ENCODE data around the gene YEATS2.

Gene YEATS2

DNA sequence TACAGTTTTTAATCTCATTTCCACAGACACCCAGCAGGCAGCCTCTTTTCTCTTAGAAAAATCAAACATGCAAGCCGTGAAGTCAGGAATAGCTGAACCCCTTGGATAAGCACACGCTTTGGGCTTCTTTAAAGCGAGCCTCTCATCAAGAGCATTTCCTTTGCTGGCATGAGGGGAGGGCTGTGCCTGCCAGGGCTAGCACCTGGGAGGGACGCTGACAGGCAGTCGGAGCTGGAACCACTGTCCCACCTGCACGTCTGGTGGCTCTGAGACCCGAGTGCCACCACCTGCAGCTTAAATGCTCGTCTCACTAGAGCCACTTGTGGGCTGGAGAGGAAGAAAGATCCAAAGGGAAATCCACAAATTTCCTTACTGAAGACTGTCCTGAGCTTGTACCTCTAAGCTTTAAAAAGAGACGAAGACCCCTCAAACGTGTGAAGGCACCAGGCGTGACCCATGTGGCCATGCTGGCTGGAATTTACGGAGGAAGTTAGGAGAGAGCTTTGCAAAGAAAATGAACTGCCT lies 118.4 kb downstream of the YEATS2 start:
- DNase-seq, result no peak

DNA sequence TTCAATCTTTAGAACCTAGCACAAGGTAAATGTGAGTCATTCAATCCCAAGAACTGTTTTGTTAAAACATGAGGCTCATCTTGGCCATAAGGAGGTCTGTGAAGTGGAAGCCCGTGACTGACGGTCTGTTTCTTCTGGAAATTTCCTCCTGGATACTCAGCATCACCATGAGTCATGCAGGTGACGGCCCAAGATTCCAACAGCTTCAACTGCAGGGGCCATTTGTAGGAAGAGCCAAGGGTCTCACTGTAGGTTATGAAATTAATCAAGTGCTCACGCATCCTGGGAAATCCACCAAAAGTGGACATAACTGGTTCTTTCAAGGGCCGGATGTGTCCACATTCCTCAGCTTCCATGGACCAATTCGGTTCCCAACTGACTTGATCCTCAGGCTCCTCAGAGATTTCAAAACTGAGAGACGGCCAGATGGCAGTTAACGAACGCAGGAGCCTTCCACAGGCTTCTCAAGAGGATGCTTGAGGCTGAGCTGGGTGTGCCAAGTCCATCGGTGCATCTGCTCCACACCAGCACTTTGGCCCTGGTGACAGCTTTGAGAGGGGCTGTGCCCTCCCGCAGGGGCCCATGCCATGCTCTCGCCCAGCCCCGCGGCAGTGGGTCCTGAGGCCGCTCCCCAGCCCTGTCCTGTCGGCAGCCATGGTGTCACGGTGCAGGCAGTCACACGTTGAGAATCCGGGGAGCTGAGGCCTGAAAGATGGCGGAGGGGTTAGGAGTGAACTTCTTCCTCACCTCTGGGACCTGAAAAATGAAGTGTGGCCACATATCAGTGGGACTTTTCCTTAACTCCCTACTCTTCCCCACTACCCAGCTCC lies 119.3 kb downstream of the YEATS2 start:
- no peak for DNase-seq

DNA sequence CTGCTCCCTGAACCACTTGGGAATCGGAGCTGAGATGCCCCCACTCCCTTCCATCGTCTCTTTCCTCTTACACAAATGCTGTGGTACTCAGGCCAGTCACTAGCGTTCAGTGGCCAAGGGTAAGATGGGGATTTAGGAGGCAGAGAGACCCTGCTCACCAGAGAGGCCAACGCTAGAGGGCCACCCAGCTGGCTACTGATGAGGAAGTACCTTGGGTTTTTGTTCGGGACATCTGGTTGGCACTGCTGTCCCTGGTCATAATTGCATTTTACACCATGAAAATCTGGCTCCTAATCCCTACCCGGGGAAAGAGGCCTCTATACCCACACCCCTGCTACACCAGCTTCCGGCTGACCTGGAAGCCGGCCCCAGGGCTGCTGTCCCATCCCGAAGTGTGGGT lies 120.0 kb downstream of the YEATS2 start:
- no peak for DNase-seq

DNA sequence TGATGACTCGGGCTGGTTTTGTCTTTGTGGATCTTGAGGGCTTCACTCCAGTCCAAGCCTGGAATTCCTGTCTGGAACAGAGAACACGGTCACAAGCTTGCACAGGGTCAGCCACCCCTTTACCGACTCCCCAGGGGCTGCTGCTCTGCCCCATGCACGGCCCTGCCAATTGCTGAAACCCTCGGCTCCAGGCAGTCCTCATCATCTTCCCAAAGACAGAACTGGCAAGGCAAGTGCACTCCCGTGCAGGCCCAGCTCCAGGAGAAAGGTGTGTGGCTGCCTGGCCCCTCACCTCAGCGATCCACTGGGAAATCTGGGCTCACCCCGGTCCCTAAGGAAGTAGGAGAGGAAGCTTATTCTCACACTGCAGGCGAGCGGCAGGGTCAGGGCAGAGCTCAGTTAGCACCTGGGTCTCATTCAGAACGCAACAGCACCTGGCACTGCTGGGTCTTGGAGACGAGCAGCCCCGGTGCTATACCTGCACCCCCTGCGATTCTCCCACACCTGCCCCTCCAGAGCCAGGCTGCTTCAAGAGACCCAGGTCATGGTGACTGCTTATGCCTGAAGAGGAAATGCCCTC lies 120.5 kb downstream of the YEATS2 start:
- no peak for DNase-seq

DNA sequence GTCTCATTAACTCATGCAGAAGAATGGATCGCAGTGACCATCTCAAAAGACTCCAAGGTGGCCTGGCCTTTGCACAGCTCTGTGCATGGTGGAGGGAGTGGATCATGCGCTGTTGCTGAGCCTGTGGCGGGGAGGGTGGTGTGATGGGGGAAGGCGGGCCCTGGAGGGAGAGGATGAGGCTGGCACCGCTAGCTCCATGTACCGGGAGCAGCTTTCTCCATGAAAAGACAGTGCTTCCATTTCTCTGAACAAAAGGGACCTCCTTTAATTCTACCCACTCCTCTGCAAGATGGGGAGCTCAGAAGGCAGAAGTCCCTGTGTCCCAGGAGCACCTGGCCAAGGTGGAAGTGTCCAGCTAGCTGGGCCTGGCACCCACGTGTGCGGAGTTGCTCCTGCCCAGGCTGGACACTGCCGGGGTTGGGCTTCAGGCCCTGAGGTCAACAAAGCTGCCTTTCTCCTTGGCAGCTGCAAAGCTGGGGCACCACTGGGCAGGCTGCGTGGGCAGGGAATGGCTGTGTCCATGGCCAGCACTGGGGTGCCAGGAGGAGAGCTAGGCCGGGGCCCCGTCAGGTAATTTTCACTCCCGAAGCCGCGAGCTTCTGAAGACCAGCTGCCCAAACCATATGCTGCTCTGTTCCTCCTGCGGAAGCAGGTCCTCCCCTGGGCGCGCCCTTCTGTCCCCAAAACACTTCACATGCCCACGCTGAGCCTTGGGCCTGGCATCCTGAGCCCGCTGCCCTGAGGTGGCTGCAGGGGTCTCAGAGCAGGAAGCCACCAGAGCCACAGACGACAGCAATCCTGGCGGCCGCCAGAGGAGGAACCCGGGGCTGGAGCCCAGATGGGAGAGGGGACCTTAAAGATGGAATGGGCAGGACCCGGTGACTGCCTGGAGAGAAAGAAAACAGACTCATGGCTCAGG lies 121.4 kb downstream of the YEATS2 start:
- DNase-seq, result no peak

DNA sequence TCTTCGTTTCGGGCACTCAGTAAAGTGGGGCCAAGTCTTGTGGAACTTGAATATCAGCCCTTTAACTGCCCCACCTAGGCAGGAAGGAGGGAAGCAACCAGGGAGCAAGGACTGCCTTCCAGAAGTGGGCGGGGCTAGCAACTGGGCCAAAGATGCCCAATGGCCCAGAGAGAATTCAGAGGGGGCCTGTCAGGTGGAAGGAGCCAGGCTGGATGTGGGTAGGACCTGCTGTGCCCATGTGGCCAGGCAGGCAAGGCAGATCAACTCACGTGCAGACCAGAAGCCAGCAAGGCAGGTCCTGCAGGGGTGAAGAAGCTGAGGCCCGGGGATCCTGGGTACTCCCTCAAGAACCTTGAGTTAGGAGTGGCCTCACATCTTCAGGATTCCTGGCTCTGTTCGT lies 122.2 kb downstream of the YEATS2 start:
- no peak for DNase-seq

DNA sequence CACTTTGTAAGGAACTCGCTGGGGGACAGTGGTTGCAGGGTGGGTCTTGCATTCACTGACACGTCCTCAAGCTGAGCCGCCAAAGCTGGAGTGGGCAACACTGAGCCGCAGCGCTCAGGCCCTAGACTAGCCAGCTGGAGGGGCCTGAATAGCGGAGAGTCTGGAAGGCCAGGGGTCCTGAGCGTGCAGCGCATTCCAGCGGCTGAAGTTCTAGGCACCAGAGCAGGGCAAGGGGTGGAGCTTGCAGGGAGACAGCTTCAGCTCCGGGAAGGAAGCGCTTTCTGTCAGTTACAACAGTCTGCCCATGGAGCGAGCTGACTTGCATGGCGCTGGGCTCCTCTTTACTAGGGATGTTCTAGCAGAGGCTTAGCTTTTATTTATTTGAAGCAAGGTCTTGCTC lies 125.0 kb downstream of the YEATS2 start:
- DNase-seq, result no peak

DNA sequence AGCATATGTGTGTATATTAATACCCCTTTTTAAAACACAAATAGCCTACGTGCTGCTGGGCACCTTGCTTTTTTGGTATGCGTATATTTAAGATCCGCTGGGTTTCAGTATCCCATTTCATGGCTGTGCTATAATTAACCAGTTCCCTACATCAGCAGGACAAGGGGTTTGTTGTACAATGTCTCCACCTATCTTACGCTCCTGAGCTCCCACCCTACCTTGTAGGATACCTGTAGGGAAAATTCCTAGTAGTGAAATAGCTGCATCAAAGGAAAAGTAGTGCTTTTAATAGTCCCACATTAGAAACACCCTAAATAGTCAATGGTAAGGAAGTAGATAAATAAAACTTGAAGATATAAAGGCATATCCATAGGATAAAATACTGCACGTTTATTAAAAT lies 126.4 kb downstream of the YEATS2 start:
- DNase-seq, result no peak

DNA sequence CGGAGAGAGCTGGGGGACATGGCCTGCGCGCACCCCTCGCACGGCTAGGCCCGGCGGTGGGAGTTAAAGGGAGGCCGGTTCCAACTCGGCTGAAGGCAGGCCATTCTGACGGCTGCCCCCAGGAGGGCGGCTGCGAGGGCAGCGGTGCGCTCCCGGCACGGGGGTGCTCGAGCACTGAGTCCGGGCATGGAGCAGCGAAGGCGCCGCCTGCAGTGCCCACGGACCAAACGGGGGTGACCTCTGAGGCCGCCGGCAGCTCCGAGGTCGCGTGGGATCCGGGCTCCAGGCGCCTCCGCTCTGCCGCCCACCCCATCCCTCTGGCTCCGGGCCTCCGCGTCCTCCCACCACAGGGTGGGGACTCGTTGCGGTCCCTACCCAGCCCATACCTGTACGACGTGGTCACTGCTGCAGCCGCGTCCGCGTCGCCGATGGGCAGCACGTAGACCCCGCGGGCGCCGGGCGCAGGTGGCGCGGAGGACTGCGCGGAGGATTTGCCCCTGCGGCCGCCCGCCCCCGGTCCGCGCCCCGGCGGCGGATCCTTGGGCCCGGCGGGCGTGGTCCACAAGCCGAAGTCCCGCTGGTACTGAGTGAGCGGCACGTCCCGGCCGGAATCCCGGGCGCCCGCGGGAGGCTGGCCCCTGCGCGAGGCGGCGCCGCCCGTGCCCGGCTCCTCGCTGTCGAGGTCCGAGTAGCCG lies 127.3 kb downstream of the YEATS2 start:
- DNase-seq, result peak in 1 of 2 donors; percentile 12

DNA sequence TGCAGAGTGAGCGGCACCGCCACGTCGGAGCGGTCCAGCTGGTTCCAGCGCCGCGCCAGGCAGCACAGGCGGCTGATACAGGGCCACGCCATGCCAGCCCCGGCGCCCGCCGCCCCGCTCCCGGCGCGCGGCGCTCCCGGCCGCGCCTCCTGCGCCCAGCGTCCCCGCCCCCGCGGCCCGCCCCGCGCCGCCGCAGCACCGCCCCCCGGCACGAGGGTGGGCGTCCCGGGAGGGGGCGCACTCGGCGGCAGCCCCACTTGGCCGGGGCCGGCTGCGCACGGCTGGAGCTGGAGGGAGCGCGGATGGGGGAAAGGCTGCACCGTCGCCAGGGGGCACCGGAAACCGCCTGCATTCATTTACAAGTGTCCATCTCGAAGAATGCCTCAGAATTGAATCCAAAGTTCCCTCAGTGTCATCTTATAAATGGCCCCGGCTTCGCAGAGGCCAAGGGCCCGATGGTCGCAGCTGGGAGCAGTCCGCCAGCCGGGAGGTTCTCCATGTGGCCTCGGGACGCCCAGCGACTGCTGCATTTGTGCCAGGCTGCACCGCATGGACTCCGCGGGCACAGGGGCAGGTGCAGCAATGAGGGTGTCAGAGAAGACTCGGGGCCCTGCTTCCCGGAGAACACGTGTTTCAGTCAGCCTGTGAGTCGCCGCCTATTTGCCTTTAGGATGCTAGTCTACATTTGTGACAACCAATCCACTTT lies 128.0 kb downstream of the YEATS2 start, which contains the start of gene MAP6D1:
Gene MAP6D1, minus strand, starts transcription at position 122 of the 706 bp plus-strand sequence. Its CDS starts 30 bp downstream, at position 92.
- peak; percentile 36 to 38 for DNase-seq

DNA sequence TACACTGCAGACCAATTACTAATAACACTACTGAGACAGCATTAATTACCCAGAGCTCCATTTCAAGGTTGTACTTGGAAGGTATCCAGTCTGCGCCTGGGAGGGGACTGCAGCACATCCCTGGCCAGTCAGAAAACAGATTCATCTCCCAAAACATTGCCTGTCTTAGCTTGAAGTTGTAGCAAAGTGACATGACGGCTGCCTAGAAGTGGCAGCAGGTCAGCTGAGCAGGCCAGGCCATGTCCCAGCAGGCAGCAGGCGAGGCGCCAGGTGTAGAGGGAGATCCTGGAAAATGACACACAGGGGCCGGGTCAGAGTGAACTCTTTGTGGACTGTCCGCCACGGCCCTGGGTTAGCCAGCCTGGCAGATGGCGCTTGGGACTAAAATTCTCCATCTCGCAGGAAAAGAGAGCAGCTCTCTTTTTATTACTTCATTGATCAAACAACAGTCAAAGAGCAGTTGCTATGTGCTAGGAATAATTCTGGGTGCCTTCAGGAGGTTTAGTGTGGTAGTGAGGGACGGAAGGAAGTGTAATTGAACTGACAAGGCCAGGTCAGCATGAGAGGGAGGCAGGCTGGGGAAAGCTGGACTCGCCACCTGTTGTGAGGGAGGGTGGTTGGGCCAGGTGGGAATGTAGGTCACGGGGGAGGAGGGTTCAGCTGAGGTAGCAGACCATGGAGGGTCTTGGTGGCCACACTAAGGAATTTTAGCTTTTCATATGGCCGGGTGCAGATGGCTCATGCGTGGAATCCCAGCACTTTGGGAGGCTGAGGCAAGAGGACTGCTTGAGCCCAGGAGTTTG lies 129.1 kb downstream of the YEATS2 start:
- no peak for DNase-seq

DNA sequence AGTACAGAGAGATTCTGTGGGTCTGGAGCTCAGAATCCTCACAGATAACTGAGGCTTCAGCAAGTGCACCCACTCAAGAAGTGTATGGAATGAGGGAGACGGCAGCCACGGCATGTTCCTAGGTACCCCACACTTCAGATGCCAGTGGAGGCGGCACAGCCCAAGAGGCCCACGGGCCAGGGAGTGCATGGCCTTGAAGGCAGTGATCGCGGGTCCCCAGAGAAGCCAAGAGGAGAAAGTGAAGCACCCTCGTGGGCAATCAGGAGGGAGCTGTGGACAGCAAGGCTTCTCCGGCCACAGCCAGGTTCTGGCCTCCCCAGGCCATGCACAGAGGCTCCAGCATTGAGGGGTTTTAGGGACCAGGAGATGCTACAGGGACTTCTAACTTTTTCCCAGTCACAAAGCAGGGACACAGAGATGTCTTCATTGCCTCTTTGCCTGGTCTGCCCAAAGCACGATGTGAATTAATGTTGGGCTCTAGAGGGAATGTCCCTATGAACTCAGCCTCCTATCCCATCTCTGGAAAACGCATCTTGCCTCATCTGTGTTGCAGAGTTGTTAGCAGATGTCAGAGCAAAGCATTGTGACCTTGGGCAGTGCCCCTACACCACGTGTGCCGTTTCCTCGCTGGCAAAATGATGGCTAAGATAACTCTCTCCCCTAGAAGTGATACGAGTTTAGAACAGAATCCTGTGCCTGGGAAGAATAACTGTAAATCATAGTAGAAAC lies 130.4 kb downstream of the YEATS2 start:
- no peak for DNase-seq

DNA sequence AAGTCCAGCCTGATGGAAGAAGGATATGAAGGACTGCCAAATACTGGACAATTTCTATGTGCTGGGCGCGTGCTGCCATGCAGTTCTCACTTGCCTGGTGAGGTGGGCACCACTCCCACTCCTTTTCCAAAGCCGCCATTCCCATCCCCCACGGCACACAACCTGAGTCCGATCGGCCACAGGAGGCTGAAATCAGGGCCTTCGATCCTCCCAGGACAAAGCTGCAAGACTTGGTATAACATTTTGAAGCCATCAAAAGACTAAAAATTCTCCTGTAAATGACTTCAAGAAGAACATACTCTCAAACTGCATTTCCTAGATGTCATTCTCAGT lies 130.9 kb downstream of the YEATS2 start:
- DNase-seq, result no peak

DNA sequence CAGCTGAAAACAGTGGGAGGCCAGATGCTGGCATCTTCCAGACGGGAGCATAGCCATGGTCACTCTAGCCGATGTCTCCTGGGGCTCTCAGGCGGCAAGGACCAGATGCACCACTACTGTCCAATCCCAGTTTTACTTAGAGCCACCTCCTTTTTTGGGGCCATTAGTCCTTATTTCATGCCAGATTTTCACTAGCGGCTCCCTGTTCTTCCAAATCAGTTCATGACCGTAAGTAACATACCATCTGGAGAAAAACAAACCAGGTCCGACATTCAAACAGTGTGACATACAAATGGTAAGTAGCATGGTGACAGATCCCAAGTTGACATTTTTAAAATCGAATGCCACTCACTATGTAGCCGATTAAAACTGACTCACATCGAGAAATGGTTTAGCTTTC lies 131.9 kb downstream of the YEATS2 start:
- no peak for DNase-seq

DNA sequence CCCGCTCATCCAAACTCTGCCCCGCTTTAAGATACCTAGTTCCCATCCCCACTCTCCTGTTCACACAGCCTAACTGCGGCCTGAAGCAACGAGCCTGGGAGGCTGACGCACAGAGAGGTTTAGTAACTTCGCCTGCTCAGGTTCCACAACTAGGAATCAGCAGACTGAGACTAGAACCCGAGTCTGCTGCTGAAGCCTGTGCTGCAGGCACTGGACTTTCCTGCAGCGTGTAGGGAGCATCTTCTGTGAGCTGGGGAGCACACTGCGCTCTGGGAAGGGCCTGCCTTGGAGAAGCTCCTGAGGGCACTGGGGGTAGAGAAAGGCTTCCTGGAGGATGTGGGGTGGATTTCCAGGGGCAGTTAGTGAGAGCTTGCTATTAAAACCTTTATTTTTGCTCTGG lies 132.6 kb downstream of the YEATS2 start:
- DNase-seq, result no peak

DNA sequence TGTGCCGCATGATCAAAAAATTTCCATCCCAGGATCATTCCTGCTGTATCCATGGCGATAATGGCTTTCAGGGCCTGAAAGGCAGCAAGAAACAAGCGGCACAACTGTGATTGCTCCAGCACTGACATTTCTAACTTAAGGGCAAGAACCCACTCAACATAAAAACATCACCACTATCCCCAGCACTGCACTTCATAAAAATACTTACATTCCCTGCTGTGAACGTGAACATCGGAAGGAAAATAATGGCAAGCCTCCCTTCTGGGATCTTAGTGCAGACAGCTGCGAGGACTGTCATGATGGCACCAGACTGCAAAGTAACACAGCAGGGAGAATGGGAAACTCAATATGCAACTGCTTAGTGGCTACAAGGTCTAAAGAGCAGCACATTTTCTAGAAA lies 135.9 kb downstream of the YEATS2 start:
- no peak for DNase-seq

DNA sequence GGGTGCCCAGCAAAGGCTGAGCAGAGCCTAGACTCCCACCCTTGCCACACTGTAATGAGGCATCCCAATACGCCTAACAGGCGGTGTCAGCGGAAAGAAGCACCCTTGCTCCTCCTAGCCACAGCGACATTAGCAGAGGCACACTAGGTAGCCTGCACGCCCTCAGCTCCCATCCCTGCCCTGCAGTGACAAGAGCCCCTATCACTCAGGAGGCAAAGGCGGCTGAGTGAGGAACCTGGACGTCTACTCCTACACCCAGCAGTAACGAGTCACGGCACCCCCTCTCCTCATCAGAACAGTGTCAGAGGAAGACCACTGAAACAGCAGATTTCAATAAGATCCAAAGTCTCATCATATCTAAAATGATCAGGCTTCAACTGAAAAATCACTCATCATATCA lies 139.8 kb downstream of the YEATS2 start:
- no peak for DNase-seq

DNA sequence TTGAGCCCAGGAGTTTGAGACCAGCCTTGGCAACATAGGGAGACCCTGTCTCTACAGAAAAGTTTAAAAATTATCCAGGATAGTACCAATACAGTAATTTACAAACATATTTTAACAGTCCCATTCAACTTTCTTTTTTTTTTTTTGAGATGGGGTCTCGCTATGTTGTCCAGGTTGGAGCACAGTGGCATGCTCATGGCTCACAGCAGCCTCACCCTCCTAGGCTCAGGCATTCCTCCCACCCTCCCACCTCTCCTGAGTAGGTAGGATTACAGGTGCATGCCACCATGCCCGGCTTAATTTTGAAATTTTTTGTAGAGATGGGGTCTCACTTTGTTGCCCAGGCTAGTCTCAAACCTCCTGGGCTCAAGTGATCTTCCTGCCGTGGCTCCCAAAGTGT lies 140.3 kb downstream of the YEATS2 start:
- no peak for DNase-seq

DNA sequence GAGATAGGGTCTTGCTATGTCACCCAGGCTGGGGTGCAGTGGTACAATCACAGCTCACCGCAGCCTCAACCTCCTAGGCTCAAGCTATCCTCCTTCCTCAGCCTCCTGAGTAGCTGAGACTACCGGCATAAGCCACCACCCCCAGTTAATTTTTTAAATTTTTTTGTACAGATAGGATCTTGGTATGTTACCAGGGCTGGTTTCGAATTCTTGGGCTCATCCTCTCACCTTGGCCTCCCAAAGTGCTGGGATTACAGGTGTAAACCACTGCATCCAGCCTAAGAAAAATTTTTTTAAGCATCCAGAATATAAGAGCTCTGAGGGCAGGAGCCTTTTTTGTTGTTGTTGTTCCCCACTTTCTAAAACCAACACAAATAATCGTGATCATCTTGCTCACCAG lies 142.2 kb downstream of the YEATS2 start:
- DNase-seq, result no peak

DNA sequence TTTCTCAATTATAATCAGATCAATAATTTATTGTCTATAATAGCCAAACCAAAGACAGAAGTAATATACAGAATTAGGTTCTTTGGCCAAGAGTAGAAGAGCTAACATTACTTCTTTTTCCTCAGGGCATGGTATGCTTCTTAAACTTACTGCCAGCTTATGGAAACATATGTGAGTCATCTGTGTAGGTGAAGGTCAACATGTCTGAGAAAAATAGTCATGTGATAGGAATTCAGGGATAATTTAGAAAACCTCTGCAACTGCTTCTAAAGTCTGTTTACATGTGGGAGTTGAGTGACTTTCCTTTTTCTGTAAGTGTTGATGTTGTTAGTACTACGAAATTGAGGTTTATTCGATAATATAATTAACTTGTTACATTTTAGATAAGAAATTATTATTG lies 147.0 kb downstream of the YEATS2 start:
- no peak for DNase-seq

DNA sequence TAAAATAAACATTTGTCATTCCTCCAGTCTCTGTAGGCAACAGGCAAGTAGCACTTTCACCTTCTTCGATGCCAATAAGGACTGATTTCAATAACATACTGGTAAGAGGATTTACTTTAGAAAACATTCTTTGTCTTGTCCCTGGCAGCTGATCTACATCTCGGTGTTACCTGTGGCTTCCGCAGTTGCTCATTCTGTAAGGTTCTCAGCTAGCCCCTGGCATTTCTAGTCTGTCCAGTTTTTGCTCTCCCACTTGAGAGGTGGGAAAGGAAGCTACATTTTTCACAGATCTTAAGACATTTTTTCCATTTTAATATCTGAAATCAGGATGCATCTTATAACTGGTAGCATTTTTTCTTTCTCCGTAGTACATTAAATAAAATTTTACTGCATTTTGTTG lies 147.5 kb downstream of the YEATS2 start:
- DNase-seq, result no peak
